Endothelial cell (in vitro differentiated cells): Measurements from ENCODE around the gene TMCO5A. TPM values are rescaled to one million over a fixed set of nuclear protein-coding genes. Genes with fewer than 3 reads are reported as not detected.

ENCODE experiments used
- DNase-seq: peaks from one replicate; pipeline ENCODE4 v3.0.0; 2021; ENCODE audit warnings: low spot score
- H3K27ac Mint-ChIP-seq: one replicate; pipeline ENCODE4 v1.8.0; 2021; ENCODE audit warnings: mixed read lengths, inconsistent platforms; ENCODE audit not compliant: unreplicated experiment
- H3K27me3 Mint-ChIP-seq: one replicate; pipeline ENCODE4 v1.8.0; 2021; ENCODE audit warnings: mild to moderate bottlenecking, moderate library complexity, mixed read lengths, inconsistent platforms; ENCODE audit not compliant: unreplicated experiment
- H3K36me3 Mint-ChIP-seq: one replicate; pipeline ENCODE4 v1.8.0; 2021; ENCODE audit warnings: mild to moderate bottlenecking, low read depth, mixed read lengths, inconsistent platforms; ENCODE audit not compliant: unreplicated experiment
- H3K4me1 Mint-ChIP-seq: one replicate; pipeline ENCODE4 v1.8.0; 2021; ENCODE audit warnings: mild to moderate bottlenecking, mixed read lengths, inconsistent platforms; ENCODE audit not compliant: unreplicated experiment
- H3K4me3 Mint-ChIP-seq: one replicate; pipeline ENCODE4 v1.8.0; 2021; ENCODE audit warnings: mild to moderate bottlenecking, mixed read lengths, inconsistent platforms; ENCODE audit not compliant: unreplicated experiment
- H3K9me3 Mint-ChIP-seq: one replicate; pipeline ENCODE4 v1.8.0; 2021; ENCODE audit warnings: mixed read lengths, inconsistent platforms; ENCODE audit not compliant: unreplicated experiment
- CTCF ChIP-seq: fragments of 200-600 bp; sonication (generic); IDR thresholded peaks from one replicate; pipeline ENCODE4 v1.5.0; 2021; ENCODE audit warnings: antibody characterized with exemption; ENCODE audit not compliant: unreplicated experiment
- total RNA-seq: library from RNA; stranded (reverse); fragmentation: NEBNext Ultra II Directional; extraction: Animal tissue kit (Norgen Biotek cat#: 25700); gene quantifications from one replicate; pipeline ENCODE4 v1.2.1, GENCODE V29; 2021; ENCODE audit not compliant: unreplicated experiment

TMCO5A gene
- total RNA-seq, 1 donor from 2014 or later, result not detected

DNA sequence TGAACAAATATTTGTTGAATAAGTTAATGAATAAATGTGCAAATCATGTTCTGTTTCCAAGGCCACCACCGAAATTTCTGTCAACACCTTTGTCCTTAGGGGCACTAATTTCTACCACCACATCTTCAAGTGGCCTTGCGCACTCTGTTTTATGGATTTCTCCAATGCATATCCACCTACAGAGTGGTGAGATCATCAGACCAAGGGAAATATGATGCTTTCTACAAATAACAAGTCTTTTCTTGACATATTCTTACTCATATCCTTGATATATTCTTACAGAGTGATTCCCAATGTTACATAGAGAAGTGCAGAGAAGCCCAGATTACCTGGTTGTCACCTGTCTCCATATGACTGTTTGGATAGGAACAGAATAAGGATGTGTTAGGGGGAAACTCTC lies 36.1 kb upstream of the TMCO5A start:
- Mint-ChIP-seq H3K27me3 (no peaks in the 10 kb centered on the region), H3K4me1 (peaks cover 2% of the 10 kb centered on the region), H3K36me3 (no peaks in the 10 kb centered on the region), H3K4me3 (no peak overlapping the region), H3K27ac (no peak overlapping the region), H3K9me3 (no peaks in the 10 kb centered on the region)
- no peak for TF ChIP-seq CTCF
- DNase-seq, result no peak

GRCh38 chr15:37900326-37901221 lies 33.9 kb upstream of the TMCO5A start:
- Mint-ChIP-seq H3K4me3 (no peak overlapping the region), H3K36me3 (no peaks in the 10 kb centered on the region), H3K27me3 (no peaks in the 10 kb centered on the region), H3K4me1 (peaks cover 2% of the 10 kb centered on the region), H3K9me3 (no peaks in the 10 kb centered on the region), H3K27ac (no peak overlapping the region)
- TF ChIP-seq CTCF, result no peak
- no peak for DNase-seq

DNA sequence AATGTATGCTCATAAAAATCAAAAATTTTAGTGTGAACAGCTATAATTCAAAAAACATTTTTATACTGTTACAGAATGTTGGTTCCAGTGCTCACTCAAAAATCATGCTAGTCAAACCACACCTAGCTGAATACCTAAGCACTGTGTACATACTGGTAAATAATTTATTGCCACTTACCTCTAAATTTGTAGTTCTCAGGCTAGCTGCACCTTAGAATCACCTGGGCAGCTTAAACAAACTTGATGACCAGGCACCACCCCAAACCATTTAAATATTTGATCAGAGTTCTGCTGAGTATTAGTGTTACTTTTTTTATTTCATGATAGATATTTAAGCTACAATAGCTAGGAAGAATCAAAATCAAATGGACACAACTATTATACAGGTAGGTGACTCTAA lies 32.3 kb upstream of the TMCO5A start:
- no peak for TF ChIP-seq CTCF
- Mint-ChIP-seq H3K9me3 (no peaks in the 10 kb centered on the region), H3K4me1 (peaks cover 2% of the 10 kb centered on the region), H3K4me3 (no peak overlapping the region), H3K36me3 (no peaks in the 10 kb centered on the region), H3K27ac (no peak overlapping the region), H3K27me3 (no peaks in the 10 kb centered on the region)
- no peak for DNase-seq

- Mint-ChIP-seq H3K27me3 (no peaks in the 10 kb centered on the region), H3K4me1 (peaks cover 2% of the 10 kb centered on the region), H3K4me3 (no peak overlapping the region), H3K27ac (no peak overlapping the region), H3K9me3 (no peaks in the 10 kb centered on the region), H3K36me3 (no peaks in the 10 kb centered on the region)
- DNase-seq, result no peak
- no peak for TF ChIP-seq CTCF
Observed at GRCh38 chr15:37903919-37904625, 30.4 kb upstream of the TMCO5A start.

GRCh38 chr15:37907136-37907535 lies 27.3 kb upstream of the TMCO5A start:
- H3K4me3 Mint-ChIP-seq, result no peak overlapping the region
- DNase-seq, result no peak
- no peak for TF ChIP-seq CTCF

More at GRCh38 chr15:37907136-37907535, 27.3 kb upstream of the TMCO5A start:
- Mint-ChIP-seq H3K9me3 (no peaks in the 10 kb centered on the region), H3K4me1 (no peaks in the 10 kb centered on the region), H3K36me3 (no peaks in the 10 kb centered on the region), H3K27me3 (no peaks in the 10 kb centered on the region), H3K27ac (no peak overlapping the region)
